ENCODE measurements around the gene CEP170B.
"Not testable (repeated sequence)": the region's sequence is repeated elsewhere in the genome, so short reads cannot be mapped to it uniquely, and the experiment has no call there.

The CEP170B gene

DNA sequence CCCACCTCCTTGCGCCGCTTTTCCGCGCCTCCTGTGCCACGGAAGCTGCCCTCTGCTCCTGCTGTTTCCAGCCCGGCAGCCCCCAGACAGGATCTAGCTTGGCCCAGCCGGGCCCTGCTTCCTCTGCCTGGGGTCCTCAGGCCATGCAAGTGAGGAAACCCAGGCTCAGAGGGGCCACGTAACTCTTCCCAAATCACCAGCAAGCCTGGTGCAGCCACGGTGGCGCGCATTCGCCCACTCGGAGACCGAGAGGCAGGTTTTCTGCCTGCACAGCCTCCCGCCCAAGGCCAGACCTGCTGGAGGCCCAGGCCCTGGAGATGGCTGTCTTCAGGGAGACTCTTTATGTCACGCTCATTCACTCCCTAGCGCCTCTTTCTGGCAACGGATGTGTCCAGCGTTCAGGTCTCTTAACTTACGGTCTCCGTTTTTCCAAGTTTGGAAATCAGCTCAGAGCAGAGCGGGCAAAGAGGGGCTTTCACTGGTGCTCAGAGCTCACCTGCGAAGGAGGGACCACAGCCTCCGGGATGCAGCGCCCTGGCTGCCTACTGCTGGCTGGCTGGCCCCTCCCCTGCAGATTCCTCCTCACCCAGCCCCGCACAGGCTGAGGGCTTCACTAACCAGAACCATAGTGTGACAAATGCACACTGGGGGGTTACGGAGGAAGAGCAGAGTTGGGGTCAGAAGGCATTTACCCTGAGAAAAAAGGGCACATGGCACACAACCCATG lies 20.6 kb upstream of the CEP170B start:
- no peak for DNase-seq

DNA sequence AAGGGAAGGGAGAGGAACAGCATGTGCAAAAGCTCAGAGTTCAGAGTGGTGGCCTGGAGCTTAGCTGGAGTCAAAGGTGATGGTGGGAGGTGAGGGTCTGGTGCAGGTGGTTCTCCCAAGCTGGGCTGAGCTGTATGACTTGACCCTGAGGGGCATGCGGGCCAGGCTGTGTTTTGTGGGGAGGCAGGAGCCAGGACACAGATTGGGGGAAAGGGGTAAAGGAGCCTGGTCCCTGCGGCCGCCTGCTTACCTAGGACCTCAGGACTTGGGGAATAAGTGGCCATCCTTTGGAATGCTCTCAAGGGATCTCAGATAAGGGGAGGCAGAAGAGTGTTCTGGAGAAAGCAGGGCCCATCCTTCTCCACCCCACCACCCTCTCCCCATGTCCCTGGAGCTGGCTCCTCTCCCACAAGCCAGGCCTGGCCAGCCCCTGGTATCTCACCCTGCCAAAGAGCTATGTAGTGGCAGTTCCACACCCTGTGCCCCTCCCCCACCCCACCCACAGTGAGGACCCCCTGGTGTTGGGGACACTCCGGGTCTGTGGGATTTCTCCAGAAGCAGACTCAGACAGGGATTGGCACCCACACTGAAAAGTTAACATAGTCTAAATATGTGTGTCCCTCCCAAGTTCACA lies 19.9 kb upstream of the CEP170B start:
- no peak for DNase-seq

DNA sequence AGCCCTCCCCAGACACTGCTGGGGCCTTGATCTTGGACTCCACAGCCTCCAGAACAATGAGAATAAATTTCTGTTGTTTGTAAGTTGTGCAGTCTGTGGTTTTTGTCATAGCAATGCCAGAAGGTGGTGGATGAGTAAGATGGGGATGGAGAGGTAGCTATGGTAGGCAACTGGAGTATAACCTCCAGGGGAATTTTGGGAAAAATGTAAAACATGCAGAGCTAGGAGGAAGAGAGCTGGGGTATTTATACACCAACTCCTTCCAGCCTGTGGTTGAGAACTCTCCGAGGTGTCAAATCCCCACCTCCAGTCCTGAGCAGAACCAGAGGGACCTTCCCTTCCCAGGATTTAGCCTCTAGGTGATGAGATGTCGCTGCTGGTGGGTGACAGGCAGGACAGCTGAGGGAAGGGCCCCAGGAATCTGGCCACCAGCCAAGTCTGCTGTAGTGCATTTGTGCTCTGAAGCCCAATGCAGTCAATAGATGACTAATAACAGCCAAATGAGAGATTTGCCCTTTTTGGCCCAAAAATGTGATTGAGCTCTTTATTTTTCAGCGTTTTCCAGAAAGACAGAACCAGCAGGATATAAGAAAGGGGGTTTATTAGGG lies 19.1 kb upstream of the CEP170B start:
- no peak for DNase-seq

DNA sequence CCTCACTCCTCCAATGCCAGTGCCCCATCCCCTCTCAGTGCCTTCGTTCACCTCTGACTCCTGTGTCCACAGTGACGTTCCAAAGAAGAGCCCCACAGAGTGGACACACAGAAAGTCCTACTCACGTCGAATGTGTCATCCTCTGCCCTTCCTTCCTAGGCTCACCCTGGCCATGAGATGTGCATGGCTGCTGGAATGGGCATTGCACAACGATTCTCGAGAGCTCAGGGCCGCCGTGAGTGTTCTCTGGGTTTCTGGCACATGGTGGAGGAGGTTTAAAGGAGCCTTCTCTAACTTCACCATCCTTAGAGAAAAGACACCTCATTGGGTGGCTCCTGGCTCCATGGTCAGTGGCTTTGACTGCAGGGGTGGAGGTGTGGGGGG lies 12.8 kb upstream of the CEP170B start:
- DNase-seq = no peak

DNA sequence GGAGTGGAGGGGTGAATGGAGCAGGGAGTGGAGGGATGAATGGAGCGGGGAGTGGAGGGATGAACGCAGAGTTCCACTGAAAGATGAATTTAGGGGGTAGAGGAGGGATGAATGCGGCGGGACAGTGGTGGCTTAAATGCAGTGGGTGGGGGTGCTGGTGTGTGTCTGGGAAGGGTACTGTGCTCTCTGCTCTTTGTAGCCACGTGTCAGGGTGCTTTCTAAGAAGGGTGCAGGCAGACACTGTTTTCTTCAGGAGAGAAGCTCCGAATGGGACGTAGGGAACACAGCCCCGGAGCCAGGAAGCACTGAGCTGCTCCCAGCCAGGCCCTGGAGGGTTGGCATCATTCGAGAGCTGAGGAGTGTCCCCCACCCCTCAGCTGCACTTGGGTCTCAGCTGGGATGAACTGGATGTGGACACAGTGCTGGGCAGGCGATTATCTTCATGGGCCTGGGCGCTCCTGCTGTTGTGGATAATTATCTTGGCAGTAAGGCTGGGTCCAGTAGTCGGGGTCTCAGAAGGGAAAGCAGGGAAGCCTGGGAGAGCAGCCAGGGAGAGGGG lies 9.5 kb upstream of the CEP170B start:
- DNase-seq = no peak

DNA sequence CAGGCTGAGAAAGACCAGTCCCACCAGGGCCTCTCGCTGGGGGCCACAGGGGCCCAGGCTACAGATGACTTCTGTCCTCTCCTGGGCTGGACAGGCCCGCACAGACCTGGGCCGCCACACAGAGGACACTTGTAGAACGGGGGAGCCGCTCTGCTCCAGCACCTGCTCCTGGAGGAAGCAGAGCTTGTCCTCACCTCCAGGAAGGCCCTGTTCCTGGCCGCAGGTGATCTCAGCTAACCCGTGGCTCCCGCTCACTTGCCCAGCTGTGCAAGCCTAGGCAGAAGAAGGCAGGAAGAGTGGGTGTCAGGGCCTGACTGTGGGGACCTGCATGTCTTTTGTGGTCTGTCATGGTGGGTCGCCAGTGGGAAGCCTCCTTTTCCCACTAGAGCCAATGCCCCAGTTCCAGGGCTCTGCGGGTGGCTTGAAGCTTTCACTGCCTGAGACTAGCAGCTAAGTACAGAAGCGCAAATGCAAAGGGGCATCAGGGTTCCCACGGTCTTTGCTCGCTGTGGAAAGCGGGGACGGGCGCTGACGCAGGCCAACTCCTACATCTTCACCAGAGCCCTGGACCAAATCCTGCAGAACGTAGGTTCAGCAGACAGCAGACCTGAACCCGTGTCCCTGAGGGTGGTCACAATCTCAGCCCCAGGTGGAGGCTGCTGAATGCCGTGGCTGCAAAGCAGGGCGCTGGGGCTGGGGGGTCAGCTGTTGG lies 8.8 kb upstream of the CEP170B start:
- no peak for DNase-seq

DNA sequence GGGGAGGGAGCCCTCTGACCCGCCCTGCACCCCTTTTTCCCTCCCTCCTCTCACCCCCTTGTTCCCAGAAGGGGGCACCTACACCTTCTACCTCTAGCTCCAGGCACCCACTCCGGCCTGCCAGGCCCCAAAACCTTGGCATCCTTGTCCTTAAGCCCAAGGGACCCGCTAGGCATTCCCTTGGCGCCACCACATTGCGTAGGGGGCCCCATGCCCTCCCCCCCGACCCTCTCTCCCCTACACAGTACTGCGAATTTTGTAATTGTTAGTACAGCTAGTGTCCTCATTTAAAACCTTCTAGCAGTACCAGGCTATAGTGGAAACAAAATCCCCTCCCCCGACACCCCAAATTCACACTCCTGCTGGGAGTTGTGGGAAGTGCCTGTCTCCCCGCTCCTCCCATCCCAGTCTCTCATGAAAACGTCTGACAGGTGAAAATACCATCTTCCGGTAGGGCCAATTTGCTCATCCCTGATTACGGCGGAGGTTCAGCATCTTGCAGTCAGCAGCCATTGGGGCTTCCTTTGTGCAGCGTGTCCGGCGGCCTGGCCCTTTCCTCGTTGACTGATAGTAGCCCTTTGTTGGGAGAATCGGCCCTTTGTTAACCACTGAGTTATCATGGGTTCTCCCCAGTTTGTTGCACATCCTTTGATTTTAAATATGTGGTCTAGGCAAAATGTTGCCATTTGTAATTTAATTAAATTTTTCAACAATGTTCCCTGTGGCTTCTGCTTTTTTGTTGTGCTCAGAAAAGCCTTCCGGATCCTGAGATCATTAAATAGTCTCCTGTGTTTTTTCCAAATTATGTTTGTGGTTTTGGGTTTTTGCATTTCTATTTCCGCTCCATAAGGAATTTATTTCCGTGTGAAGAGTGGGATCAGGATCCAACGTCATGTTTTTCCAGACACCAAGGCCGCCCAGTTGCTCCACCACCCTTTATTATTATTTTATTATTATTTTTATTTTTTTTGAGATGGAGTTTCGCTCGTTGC lies 7.9 kb upstream of the CEP170B start:
- no peak for DNase-seq

DNA sequence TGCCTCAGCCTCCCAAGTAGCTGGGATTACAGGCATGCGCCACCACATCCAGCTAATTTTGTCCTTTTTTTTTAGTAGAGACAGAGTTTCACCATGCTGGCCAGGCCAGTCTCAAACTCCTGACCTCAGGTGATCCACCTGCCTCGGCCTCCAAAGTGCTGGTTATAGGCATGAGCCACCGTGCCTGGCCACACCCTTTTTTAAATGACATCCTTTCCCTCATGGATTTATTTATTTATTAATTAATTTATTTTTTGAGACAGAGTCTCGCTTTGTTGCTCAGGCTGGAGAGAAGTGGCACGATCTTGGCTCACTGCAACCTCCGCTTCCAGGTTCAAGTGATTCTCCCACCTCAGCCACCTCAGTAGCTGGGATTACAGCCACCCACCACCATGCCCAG lies 7.1 kb upstream of the CEP170B start:
- not testable (repeated sequence) for DNase-seq

DNA sequence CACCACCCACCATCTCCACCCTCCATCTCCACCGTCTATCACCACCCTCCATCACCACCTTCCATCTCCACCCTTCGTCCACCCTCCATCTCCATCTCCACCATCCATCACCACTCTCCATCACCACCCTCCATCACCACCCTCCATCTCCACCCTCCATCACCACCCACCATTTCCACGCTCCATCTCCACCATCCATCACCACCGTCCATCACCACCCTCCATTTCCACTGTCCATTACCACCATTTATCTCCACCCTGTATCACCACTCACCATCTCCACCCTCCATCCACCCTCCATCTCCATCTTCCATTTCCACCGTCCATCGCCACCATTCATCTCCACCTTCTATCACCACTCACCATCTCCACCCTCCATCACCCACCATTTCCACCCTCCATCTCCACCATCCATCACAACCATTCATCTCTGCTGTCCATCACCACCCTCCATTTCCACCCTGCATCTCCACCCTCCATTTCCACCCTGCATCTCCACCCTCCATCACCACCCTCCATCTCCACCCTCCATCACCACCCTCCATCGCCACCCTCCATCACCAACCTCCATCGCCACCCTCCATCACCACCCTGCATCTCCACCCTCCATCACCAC lies 6.1 kb upstream of the CEP170B start:
- no peak for DNase-seq

DNA sequence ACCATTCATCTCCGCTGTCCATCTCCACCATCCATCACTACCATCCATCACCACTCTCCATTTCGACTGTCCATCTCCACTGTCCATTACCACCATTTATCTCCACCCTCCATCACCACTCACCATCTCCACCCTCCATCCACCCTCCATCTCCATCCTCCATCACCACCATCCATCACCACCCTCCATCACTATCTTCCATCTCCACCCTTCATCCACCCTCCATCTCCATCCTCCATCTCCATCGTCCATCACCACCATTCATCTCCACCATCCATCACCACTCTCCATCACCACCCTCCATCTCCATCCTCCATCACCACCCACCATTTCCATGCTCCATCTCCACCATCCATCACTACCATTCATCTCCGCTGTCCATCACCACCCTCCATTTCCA lies 5.2 kb upstream of the CEP170B start:
- no peak for DNase-seq

DNA sequence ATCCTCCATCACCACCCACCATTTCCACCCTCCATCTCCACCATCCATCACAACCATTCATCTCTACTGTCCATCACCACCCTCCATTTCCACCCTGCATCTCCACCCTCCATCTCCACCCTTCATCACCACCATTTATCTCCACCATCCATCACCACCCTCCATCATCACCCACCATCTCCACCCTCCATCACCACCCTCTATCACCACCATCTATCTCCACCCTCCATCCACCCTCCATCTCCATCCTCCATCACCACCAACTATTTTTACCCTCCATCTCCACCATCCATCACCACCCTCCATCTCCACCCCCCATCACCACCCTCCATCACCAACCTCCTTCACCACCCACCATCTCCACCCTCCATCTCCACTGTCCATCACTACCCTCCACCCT lies 4.7 kb upstream of the CEP170B start:
- no peak for DNase-seq

DNA sequence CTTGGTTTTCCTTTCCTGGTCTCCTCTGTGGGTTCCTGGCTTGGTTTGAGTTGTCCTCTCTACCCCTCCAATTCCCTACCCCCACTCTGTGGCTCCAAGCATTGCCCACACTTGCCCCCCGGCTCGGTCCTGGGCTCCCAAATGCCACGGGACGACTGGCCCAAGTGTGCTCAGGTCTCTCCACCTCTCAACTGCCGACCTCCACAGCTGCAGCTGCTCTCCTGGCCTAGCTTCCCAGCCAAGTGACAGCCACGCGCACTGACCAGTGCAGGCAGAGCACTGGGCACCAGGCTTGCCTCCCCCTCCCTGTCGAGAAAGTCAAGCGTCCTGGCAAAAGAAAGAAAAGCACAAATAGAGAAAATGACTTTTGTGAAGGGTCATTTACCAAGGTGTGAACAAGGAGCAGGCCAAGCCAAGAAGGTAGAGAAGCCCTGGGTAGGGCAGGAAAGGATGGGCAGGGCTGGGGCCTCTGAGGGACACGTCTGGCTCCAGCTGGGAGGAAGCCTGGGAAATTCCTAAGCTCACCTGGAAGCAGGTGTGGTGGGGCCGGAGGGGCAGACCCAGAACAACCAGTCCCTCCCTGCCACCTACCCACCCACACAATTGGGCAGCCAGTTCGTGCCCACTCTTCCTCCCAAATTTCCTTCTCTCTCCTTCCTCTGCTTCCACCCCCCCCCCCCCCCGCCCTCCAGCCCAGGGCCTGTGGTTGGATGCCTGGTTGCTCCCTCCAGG lies 1.8 kb upstream of the CEP170B start:
- no peak for DNase-seq

DNA sequence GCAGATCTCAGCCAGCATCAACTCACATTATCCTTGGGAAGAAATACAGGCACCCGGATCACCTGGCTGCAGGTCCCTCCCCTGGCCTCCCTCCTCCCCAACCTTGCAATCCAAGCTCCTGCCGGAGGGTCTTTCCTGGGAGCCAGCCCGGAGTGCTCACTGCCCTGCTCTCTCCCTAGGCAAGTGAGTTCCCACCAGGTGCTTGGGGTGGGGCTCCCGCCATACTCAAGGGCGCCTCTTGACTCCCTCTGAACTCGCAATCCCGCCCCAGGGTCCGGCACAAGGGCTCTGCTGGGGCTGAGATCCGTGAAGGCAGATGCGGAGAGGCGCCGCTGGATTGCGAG lies 1.2 kb upstream of the CEP170B start:
- no peak for DNase-seq

DNA sequence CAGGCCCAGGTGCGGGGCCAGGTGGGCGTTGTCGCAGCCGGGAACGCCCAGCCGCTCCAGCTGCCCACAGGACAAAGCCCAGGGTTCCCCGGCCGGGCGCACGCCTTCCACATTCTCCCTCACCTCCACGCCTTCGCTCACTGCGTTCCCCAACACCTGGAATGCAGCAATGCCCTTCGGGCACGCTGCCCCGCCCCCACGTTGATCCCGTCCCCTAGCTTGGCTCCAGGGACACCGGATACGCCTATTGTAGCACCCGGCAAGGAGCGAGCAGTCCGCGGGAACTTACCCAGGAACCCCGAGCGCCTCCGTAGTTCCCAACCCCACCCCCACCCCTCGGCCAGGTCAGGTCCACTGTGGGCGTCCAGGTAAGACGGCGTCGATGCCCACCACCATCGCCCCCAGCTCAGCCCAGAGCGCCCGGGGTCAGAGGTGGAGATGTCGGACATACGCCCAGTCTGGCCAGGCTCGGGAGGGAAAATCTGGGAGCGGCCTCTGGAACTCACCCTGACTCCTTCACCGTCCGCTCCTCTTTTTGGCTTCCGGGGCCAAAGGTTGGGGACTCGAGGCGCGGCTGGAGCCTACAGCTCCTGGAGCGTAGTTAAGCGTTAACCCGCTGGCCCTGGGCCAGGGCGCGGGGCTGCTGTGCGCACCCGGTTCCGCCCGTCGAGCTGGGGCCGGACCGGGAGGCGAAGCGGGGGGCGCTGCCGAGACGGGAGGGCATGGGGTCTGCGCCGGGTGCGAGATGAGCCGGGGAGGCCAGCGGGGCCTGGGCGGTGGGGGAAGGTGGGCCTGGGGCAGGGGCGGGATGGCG lies 594 bp upstream of the CEP170B start:
- DNase-seq = peak; percentile 64

DNA sequence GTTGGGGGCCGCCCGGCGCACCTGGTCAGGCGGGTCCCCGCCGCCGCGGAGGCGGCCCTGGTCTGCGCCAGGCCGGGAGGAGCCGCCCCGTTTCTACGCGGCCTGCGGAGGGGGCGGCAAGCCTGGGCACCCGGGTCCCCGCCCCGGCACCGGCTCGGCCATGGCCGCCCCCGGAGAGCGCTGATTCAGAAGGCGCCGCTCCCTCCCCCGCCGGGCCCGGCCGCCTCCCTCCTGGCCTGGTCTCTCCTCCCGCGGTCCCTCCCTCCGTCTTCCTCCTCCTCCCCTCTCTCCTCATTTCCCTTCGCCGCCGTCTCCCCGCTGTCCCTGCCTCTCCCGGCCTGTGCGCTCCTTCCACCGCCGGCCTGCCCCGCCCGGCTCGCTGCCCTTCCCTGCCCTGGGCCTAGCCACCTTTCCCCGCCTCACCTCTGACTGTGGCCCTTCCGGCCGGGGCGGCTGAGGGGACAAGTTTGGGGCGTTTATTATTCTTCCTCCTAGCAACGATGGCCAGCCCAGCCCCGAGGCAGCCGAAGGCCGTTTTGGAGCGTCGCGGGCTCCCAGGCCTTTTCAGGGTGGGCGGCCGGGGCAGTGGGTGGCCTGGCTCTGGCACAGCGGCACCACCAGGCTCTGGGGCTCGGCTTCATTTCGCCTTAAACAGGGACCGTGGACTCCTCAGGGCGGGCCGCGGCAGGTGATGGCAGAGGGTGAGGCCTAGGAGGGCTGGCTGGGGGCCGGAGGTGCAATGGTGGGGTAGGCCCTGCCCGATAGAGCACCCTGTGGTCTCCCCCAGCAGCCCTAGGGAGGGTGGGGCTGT lies 768 bp downstream of the CEP170B start:
- no peak for DNase-seq

DNA sequence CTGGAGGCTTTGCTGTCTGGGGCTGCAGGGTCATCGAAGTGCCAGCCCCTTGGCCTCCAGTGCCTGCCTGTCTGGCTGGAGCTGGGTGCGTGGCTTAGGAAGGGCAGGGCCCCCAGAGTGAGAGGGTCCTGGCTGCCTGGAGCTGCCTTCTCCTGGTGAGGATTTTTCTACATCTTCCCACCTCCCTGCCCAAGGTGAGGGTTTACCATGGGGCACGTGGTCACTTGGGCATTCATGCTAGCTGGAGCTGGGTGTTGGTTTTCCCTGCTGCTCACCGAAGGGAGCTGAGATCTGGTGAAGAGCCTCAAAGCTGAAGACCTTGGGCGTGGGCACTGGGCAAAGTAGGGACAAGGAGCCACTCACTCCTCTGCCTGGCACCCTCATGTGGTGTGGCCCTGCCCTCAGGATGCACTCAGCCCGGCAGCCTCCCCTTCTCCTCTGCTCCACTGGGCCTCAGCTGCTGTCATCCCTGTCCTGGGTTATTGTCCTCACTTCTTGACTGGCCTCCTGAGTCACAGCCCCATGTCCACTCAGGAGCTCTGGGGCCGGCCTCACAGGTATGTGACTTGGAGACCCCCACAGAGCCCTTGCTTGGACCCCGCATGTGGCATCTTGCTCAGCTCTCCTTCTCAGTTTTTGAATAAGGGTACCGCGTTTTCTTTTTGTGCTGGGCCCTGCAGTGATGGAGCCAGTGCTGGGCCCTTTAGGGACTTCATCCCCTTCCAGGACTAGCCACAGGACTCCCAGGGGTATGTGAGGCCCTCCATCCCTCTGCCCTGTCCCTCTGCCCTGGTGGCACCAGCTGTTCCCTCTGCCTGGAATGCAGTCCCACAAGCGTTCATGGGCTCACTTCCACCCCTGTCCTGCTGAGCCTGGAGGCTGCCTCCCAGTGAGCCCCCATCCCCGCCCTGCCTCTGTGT lies 1.6 kb downstream of the CEP170B start:
- no peak for DNase-seq

DNA sequence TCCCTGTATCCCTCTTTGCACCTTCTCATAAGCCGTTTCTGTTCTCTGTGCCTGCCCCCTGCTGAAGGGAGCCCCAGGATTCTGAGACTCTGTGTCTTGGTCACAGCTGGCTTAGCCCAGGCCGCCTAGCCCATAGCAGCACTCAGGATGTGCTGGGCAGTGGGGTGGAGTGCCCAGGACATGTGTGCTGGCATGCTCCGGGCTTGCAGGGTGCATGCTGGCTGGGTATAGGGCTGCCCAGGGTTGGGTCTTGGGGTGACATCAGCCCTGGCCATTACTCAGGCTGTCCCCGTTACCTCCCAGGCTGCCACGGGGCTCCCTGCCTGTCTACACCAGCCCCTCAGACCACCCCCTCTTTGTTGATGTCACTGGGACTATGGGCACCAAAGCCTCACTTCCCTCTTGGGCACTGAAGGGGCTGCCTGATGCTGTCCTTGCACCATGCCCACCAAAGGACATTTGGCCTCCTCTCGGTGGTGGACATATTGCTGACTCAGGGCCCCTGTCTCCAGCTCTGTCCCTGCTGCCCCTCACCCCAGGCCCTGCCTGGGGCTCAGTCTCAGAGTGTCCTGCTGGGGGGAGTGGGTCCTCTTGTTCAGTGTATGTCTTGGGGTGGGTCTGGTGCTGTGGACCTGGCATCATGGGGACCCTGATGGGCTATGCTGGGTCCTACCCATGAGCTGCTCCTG lies 2.4 kb downstream of the CEP170B start:
- no peak for DNase-seq
